SJSA1 (cell line): Measurements from ENCODE around the gene PRX. TPM values are rescaled to one million over a fixed set of nuclear protein-coding genes. Genes with fewer than 3 reads are reported as not detected.
"Not testable (repeated sequence)": the region's sequence is repeated elsewhere in the genome, so short reads cannot be mapped to it uniquely, and the experiment has no call there.

Source experiments
- DNase-seq, 2 experiments: peaks; one replicate each; pipeline ENCODE4 v3.0.0-alpha.2; 2015 to 2020; ENCODE audit warnings: low spot score in 2 of 2, low read depth in 1 of 2
- H3K27ac ChIP-seq: fragments of 250-450 bp; sonication (Bioruptor Pico); 2 replicates; pipeline ENCODE4 v1.5.1; 2020; ENCODE audit warnings: mild to moderate bottlenecking, moderate library complexity
- H3K27me3 ChIP-seq: fragments of 250-450 bp; sonication (Bioruptor Pico); replicated peaks from 2 replicates; pipeline ENCODE4 v1.5.1; 2020; ENCODE audit warnings: mild to moderate bottlenecking, moderate library complexity
- H3K36me3 ChIP-seq: fragments of 250-450 bp; sonication (Bioruptor Pico); 2 replicates; pipeline ENCODE4 v1.5.1; 2020; ENCODE audit warnings: mild to moderate bottlenecking
- H3K4me1 ChIP-seq: fragments of 250-450 bp; sonication (Bioruptor Pico); replicated peaks from 2 replicates; pipeline ENCODE4 v1.6.1; 2021; ENCODE audit warnings: mild to moderate bottlenecking
- H3K4me3 ChIP-seq: fragments of 250-450 bp; sonication (Bioruptor Pico); 2 replicates; pipeline ENCODE4 v1.5.1; 2020; ENCODE audit warnings: mild to moderate bottlenecking
- H3K9me3 ChIP-seq: fragments of 250-450 bp; sonication (Bioruptor Pico); replicated peaks from 2 replicates; pipeline ENCODE4 v1.5.1; 2020; ENCODE audit warnings: mild to moderate bottlenecking
- total RNA-seq: library from RNA; depleted of rRNA; stranded (reverse); fragments of >200 nt; shearing (Covaris generic); gene quantifications from 2 replicates; pipeline ENCODE4 v1.2.3, GENCODE V29; 2014

Gene PRX
- total RNA-seq, 1 experiment from 2014 or later = 2.4 TPM

GRCh38 chr19:40445780-40446262 lies 32.6 kb upstream of the PRX start:
- Histone ChIP-seq H3K4me3 (no peak overlapping the region), H3K27me3 (no peaks in the 10 kb centered on the region), H3K27ac (no peak overlapping the region), H3K9me3 (no peaks in the 10 kb centered on the region), H3K36me3 (peaks cover 25% of the 10 kb centered on the region), H3K4me1 (peaks cover 7% of the 10 kb centered on the region)
- no peak for DNase-seq

- no peaks in the 10 kb centered on the region for H3K27me3 ChIP-seq
- no peaks in the 10 kb centered on the region for H3K9me3 ChIP-seq
- no peak for DNase-seq
- H3K4me1 ChIP-seq = peaks cover 7% of the 10 kb centered on the region
- H3K36me3 ChIP-seq = peaks cover 32% of the 10 kb centered on the region
- H3K4me3 ChIP-seq = peak overlapping the region; percentile 59
- H3K27ac ChIP-seq = peak overlapping the region; percentile 55
Observed at GRCh38 chr19:40444825-40445312, 31.7 kb upstream of the PRX start.

GRCh38 chr19:40444000-40444824 lies 31.0 kb upstream of the PRX start, which contains the start of gene SERTAD3:
SERTAD3 (minus strand) TSS chr19:40444335; CDS start chr19:40442080, 2,255 bp downstream.
- peak; percentile 97 to 99 for DNase-seq
- H3K4me3 ChIP-seq = peak within 1 kb of the TSS; percentile 59
- no peaks in the 10 kb centered on the region for H3K27me3 ChIP-seq
- peaks cover 7% of the 10 kb centered on the region for H3K4me1 ChIP-seq
- peak within 1 kb of the TSS; percentile 69 for H3K27ac ChIP-seq
- no peaks in the 10 kb centered on the region for H3K9me3 ChIP-seq
- peaks cover 29% of the 10 kb centered on the region for H3K36me3 ChIP-seq

- DNase-seq = peak; percentile 100
- peak overlapping the region; percentile 69 for H3K27ac ChIP-seq
- peaks cover 29% of the 10 kb centered on the region for H3K36me3 ChIP-seq
- no peaks in the 10 kb centered on the region for H3K27me3 ChIP-seq
- H3K9me3 ChIP-seq = no peaks in the 10 kb centered on the region
- peak overlapping the region; percentile 59 for H3K4me3 ChIP-seq
- peaks cover 7% of the 10 kb centered on the region for H3K4me1 ChIP-seq
Observed at GRCh38 chr19:40443131-40443999, 30.2 kb upstream of the PRX start.

GRCh38 chr19:40442328-40443130 lies 29.4 kb upstream of the PRX start:
- no peak overlapping the region for H3K27ac ChIP-seq
- H3K4me3 ChIP-seq = peak overlapping the region; percentile 59
- no peaks in the 10 kb centered on the region for H3K27me3 ChIP-seq
- H3K36me3 ChIP-seq = peaks cover 29% of the 10 kb centered on the region
- peaks cover 7% of the 10 kb centered on the region for H3K4me1 ChIP-seq
- DNase-seq = no peak
- no peaks in the 10 kb centered on the region for H3K9me3 ChIP-seq

GRCh38 chr19:40441719-40442253 lies 28.6 kb upstream of the PRX start:
- Histone ChIP-seq H3K4me1 (peaks cover 7% of the 10 kb centered on the region), H3K27me3 (no peaks in the 10 kb centered on the region), H3K27ac (no peak overlapping the region), H3K4me3 (no peak overlapping the region), H3K36me3 (peaks cover 29% of the 10 kb centered on the region), H3K9me3 (no peaks in the 10 kb centered on the region)
- DNase-seq = no peak

- H3K27me3 ChIP-seq = no peaks in the 10 kb centered on the region
- peaks cover 19% of the 10 kb centered on the region for H3K4me1 ChIP-seq
- no peaks in the 10 kb centered on the region for H3K9me3 ChIP-seq
- H3K4me3 ChIP-seq = no peak overlapping the region
- no peak for DNase-seq
- H3K27ac ChIP-seq = no peak overlapping the region
- peaks cover 25% of the 10 kb centered on the region for H3K36me3 ChIP-seq
Observed at GRCh38 chr19:40438284-40438683, 25.1 kb upstream of the PRX start.

GRCh38 chr19:40433391-40434216 lies 20.4 kb upstream of the PRX start:
- DNase-seq = peak; percentile 89 to 92
- no peaks in the 10 kb centered on the region for H3K27me3 ChIP-seq
- H3K36me3 ChIP-seq = no peaks in the 10 kb centered on the region
- H3K4me3 ChIP-seq = peak overlapping the region; percentile 35
- H3K9me3 ChIP-seq = no peaks in the 10 kb centered on the region
- peaks cover 26% of the 10 kb centered on the region for H3K4me1 ChIP-seq
- H3K27ac ChIP-seq = peak overlapping the region; percentile 88

- not testable (repeated sequence) for H3K27me3 ChIP-seq, H3K36me3 ChIP-seq, DNase-seq, H3K9me3 ChIP-seq
- peak overlapping the region; percentile 35 for H3K4me3 ChIP-seq
- H3K27ac ChIP-seq = peak overlapping the region; percentile 88
- peaks cover 26% of the 10 kb centered on the region for H3K4me1 ChIP-seq
Observed at GRCh38 chr19:40432760-40433159, 19.6 kb upstream of the PRX start.

GRCh38 chr19:40431698-40432097 lies 18.5 kb upstream of the PRX start:
- Histone ChIP-seq H3K4me1 (peaks cover 26% of the 10 kb centered on the region), H3K27me3 (no peaks in the 10 kb centered on the region), H3K36me3 (no peaks in the 10 kb centered on the region), H3K9me3 (no peaks in the 10 kb centered on the region), H3K4me3 (no peak overlapping the region), H3K27ac (no peak overlapping the region)
- no peak for DNase-seq

GRCh38 chr19:40430242-40430641 lies 17.1 kb upstream of the PRX start:
- DNase-seq, H3K36me3 ChIP-seq, H3K4me3 ChIP-seq, H3K27ac ChIP-seq, H3K27me3 ChIP-seq, H3K9me3 ChIP-seq: not testable (repeated sequence)
- H3K4me1 ChIP-seq = peaks cover 26% of the 10 kb centered on the region

GRCh38 chr19:40428197-40428596 lies 15.0 kb upstream of the PRX start:
- H3K36me3 ChIP-seq, H3K27ac ChIP-seq: not testable (repeated sequence)

More at GRCh38 chr19:40428197-40428596, 15.0 kb upstream of the PRX start:
- H3K9me3 ChIP-seq, H3K4me3 ChIP-seq, DNase-seq, H3K27me3 ChIP-seq: not testable (repeated sequence)
- H3K4me1 ChIP-seq = peaks cover 13% of the 10 kb centered on the region
